GM18520 (cell line): ENCODE measurements around the gene AGPAT3.

Experiments
- ATAC-seq: cut with Tn5 transposase; IDR thresholded peaks from one replicate; pipeline ENCODE4 v1.9.1; 2021; ENCODE audit not compliant: unreplicated experiment

AGPAT3 gene

DNA sequence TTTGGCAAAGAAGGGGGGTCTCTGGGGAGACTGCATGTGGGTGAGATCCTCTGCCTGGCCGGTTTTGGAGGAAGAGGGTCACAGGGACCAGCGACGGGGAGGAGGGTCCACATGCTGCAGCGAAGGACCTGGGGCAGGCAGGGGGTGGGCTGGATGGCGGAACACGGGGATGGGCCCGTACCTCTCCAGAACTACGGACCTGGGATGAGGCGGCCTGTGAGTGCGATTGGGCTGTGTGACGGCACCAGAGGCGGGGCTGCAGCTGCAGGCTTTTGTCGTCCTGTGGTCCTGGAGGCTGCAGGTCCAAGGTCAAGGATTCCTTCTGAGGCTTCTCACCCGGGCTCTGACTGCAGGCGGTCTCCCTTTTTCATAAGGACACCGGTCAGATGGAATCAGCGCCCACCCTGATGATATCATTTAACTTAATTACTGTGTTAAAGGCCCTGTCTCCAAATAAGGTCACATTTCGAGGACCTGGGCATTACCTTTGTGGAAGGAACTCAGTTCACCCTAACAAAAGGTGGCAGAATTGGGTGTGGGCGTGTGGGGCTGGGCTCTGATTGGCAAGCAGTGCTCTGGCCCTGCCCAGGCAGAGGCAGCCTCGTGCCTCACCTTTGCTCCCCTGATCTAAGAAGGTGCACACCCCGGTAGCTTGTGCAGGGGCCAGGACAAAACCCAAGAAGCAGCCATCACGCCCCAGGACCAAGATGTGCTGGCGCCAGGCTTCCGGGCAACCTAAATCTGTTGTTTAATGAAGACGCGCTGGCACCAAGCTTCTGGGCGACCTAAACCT, 87.1 kb downstream of the AGPAT3 start:
- no peak for ATAC-seq

DNA sequence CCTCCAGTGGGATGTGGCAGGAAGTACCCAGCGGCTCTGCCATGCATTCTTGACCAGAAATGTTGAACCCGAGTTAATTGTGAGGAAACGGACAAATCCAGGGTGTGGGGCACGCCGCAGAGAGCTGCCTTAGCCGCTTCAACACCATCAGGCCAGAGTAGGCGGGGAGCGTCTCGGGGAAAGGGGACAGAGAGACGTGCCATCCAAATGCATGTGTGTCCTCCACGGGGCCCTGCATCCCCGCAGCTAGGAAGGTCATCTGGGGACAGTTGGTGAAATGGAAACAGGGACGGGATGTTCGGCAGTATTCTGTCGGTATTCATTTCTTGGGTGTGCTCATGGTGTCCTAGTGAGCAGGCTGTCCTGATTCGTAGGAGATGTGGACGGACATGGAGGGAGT, 88.0 kb downstream of the AGPAT3 start:
- ATAC-seq: no peak

DNA sequence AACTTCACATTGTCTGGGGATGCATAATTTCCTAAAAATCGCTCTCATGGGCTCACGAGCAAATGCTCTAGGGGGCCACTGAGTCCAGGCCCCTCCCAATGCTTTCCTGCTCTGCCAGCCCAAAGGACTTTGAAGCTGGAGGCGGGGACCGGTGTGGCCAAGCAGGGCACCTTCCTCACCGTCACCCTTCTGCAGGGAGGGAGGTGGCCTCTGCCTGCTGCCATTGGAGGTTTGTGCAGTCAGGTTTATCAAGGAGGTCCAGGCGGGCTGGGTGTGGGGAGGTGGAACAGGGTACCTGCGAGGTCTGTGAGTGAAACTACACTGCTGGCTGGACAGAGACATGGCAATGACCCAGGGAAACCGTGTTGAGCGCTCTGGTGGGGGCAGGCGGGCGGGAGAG, 89.0 kb downstream of the AGPAT3 start:
- ATAC-seq: no peak

DNA sequence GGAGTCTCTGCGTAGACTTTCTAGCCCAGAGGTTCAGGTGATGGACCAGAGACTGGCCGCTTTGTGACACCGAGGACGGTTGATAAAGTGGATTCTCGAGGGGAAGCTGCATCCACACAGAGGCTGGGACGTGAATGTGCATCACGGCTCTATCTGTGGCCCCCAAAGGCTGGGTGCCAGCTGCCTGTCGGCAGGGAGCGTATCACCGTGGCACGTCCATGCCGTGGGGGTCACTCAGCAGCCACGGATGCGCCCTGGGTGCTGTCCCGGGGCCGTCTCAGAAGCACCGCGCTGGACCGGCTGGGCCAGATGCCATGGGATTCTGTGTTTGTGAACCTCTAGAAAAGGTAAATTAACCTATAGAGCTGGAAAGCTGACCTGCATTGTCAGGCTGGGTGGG, 89.9 kb downstream of the AGPAT3 start:
- ATAC-seq: no peak

DNA sequence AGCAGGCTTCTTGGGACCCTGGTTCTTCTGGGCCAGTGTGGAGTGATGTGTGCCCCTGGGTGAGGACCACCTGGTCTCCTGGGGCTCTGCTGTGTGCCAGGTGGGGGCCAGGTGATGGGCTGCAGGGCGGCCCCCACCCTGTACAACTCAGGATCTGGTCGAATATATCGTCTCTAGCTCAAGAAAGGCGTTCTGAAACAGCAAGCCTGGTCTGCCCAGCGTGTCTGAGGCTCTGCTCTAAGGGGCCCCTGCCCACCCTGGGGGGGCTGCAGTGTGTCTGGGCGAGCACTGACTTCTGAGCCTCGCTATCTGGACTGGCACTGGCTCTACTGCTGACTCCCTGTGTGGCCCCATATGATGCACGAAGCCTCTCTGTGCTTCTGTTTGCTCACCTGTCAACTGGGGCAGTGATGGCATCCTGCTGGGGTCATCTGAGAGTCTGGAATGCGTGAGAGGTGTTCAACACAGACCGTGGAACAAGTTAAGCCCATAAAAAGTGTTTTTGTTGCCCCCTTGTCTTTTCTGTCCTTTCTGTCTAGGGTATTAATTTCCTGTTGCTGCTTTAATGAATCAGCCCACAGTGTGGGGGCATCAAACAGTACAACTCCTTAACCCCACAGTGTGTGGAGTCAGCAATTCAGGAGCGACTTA, 91.1 kb downstream of the AGPAT3 start:
- ATAC-seq: no peak

DNA sequence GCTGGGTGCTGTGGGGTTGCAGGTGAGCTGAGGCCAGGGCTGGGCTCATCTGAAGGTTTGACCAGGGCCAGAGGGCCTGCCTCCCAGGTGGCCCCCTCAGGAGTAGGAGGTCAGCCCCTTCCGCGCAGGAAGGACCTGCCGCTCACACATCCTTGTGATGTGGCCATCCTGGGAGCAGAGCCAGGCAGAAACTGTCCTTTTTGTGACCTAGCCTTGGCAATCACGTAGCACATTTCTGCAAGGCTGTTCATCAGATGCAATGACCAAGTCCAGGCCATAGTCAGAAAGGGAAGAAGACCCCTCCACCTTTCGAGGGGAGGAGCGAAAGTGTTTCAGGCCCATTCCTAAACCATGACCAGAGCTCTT, 91.6 kb downstream of the AGPAT3 start:
- no peak for ATAC-seq

DNA sequence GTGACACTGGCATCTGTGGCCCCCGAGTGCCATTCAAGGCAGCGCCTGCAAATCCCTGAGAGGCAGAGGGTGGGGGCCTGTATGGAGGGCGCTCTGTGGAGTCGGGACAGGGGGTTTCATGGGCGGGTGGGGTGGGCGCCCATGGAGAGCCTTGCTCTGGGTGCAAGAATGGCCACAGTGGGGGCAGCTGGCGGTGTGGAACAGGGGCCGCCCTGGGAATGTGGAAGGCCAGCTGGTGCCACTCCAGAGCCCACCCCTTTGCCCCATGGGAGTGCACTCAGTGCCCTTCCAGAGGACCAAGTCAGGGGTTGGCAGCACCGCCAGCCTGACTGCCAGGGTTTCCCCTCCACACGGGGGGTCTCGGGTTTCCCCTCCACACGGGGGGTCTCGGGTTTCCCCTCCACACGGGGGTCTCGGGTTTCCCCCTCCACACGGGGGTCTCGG, 92.1 kb downstream of the AGPAT3 start:
- ATAC-seq: no peak

DNA sequence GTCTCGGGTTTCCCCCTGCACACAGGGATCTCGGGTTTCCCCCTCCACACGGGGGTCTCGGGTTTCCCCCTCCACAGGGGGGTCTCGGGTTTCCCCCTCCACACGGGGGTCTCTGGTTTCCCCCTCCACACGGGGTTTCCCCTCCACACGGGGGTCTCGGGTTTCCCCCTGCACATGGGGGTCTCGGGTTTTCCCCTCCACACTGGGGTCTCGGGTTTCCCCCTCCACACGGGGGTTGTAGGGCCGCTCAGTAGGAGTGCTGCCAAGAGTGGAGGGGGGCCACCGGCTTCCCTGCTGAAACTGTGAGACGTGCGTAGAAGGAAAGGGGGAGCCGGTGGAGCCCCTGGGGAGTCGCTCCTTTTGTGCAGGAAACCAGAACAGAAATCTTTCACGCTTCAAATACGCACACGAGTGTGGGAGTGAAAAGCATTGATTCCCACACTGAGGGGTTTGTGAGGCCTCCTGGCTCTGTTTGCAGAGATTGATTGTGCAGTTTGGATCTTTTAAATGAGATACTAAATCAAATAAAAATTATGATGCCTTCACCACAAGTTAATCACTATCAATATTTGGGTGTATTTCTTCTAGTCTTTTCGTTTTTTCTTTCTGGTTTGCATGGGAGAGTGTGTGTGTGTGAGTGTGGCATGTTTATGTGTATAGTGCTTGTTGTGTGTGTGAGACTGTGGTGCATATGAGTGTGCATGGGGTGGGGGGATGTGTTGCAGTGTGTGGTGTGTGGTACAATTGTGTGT, 92.8 kb downstream of the AGPAT3 start:
- no peak for ATAC-seq

DNA sequence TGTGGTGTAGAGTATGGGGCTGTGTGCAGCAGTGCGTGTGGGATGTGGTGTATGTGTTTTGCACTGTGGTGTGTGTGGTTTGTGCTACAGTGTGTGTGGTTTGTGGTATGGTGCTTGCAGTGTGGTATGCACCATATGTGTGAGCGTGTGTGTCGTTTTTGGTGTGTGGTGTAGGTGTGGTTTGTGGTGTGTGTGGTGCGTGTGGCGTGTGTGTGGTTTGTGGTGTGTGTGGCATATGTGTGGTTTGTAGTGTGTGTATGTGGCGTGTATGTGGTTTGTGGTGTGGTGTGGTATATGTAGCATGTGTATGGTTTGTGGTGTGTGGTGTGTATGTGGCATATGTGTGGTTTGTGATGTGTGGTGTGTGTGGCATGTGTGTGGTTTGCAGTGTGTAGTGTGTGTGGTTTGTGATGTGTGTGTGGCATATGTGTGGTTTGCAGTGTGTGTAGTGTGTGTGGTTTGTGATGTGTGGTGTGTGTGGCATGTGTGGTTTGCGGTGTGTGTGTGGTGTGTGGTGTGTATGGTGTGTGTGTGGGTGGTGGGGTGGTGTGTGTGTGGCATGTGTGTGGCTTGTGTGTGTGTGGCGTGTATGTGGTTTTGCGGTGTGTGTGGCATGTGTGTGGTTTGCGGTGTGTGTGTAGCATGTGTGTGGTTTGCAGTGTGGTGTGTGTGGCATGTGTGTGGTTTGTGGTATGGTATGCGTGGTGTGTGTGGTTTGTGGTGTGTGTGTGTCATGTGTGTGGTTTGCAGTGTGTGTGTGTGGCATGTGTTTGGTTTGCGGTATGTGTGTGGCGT, 93.5 kb downstream of the AGPAT3 start:
- no peak for ATAC-seq

DNA sequence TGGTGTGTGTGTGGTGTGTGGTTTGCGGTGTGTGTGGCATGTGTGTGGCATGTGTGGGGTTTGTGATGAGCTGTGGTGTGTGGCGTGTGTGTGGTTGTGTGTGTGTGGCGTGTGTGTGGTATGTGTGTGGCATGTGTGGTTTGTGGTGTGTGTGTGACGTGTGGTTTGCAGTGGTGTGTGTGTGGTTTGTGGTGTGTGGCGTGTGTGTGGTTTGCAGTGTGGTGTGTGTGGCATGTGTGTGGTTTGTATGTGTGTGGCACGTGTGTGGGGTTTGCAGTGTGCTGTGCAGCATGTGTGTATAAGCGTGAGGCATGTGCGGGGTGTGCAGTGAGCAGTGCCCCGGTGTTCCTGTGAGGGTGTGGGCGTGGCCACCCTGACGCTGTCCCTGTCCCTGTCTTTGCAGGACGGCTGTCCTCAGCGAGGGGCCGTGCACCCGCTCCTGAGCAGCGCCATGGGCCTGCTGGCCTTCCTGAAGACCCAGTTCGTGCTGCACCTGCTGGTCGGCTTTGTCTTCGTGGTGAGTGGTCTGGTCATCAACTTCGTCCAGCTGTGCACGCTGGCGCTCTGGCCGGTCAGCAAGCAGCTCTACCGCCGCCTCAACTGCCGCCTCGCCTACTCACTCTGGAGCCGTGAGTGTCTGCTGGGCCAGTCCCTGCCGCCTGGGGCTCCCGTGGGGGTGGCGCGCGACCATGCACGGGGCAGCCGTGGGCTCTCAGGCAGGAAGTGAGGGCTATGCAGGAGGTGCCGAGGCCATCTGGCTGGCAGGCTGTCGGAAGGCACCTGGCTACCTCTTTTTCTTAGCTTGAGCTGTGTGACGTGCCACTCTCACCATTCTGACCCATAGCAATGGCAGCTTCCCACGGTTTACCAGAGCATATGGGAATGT, 94.5 kb downstream of the AGPAT3 start:
- ATAC-seq: no peak

DNA sequence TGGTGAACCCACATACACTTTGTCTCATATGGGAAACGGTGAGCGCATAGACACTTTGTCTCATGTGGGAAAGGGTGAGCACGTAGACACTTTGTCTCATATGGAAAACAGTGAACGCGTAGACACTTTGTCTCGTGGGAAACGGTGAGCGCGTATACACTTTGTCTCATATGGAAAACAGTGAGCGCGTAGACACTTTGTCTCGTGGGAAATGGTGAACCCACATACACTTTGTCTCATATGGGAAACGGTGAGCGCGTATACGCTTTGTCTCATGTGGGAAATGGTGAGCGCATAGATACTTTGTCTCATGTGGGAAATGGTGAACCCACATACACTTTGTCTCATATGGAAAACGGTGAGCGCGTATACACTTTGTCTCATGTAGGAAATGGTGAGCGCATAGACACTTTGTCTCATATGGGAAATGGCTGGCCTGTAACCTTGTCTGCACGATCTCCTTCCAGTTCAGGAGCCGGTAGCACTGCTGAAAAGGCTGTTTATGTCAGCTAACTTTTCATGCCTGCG, 96.4 kb downstream of the AGPAT3 start:
- no peak for ATAC-seq

DNA sequence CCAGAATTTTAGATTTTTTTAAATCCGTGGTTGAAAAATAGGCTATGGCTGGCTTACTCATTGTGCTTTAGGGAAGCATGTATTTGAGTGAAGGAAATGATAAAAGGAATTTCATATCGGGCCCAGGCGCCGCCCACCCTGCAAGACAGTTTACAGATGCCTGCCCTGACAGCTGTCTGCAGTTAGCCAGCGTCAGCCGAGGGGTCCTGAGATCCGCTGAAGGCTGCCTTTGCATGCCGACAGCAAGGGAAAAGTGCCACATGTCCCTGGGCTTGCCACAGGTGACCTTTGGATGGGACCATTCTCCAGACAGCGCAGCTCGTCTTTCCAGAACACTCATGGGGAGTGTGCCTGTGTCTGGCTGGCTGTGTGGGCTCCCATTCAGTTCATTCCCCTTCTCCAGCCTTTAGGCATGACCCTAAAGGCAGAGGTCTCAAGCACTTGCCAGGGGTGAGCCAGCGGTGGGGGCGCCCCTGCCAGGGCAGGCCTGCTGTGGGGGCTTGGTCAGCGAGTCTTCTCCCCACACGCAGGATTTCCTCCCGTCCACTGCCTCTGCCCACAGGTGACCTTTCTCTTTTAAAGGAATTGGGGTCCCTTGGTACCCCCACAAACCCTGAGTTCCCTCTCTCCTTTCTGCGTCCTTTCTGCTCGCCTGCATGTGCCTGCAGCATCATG, 101.0 kb downstream of the AGPAT3 start:
- ATAC-seq: no peak

DNA sequence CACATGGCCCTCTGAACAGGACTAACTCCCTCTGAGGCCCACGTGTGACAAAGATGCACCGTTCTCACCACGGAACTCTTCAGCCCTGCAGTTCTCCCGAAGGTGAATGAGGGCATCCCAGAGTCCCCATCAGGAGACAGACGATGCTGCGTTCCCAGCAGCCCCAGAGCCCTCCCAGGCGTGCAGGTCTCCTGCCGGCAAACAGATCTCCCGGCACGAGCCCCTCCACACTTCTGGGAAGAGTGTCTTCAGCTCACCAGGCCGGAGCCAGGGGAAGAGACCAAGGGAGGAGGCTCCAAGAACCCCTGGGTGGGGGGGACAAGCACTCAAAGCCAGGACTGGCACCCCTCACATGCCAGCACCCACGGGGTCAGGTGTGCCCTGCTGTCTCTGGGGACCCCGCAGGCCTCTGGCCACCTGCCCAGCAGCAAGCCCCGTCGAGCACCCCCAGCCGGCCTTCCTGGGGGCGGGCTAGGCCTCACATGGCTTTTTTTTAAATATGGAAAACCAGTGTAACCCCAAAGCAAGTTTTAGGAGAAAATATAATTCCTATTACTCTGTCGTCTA, 102.0 kb downstream of the AGPAT3 start:
- no peak for ATAC-seq

DNA sequence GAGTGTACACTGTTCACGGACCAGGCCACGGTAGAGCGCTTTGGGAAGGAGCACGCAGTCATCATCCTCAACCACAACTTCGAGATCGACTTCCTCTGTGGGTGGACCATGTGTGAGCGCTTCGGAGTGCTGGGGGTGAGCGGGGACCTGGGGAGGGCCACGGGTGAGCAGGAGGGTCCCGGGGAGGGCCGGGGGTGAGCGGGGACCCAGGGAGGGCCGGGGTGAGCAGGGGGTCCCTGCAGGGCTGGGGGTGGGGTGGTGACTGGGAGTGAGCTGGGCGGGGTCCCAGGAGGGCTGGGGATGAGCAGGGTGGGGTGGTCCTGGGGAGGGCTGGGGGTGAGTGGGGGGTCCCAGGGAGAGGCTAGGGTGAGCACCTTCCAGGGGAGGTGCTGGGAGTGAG, 103.0 kb downstream of the AGPAT3 start:
- ATAC-seq: no peak

DNA sequence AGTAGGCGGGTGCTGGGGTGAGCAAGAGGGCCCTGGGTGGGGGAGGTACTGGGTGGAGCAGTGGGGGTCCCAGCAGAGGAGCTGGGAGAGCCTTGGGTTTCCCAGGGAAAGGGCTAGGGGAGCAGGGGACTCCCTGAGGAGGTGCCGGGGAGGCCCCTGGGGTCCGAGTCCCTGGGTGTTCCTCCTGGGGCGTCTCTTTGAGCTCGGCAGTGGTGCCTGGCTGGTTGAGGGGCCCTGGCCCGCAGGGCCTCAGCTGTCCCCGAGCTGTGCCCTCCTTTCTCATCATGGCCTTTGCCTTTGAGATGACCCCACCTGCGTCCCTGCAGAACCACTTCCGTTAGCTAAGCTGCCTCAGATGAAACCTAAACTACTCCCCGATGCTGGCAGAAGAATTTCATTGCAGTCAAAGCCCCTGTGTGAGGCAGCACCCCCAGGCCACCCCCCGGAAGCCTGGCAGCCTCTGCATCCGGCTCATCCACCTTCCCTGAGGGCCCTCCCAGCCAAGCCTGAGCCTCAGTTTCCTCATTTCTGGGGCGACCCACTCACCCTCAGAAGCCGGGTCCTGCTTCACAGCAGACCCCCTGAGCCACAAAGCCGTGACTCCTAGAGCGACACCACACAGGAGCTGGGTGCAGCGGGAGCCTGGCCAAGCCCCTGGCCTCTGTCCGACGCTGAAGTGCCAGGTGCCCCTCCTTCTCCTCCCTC, 103.5 kb downstream of the AGPAT3 start:
- ATAC-seq: no peak

DNA sequence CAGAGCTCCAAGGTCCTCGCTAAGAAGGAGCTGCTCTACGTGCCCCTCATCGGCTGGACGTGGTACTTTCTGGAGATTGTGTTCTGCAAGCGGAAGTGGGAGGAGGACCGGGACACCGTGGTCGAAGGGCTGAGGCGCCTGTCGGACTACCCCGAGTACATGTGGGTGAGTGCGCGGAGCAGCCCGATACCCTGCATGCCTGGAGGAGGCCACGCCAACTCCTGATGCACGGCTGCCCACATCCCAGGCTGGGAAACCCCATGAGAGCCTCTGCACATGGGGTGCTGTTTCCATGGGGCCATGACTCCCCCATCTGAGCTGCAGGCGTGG, 104.1 kb downstream of the AGPAT3 start:
- no peak for ATAC-seq

DNA sequence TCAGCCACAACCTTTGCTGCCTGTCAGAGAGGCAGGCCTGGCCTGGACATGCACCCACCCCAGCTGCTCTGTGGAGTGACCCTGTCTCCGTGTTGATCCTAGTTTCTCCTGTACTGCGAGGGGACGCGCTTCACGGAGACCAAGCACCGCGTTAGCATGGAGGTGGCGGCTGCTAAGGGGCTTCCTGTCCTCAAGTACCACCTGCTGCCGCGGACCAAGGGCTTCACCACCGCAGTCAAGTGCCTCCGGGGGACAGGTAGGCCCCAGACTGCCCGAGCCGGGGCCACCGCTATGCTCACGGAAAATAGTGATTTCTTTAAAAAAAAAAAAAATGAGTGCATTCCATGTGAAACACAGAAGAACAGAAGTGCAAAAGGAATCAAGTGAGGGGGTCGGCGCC, 105.5 kb downstream of the AGPAT3 start:
- no peak for ATAC-seq

DNA sequence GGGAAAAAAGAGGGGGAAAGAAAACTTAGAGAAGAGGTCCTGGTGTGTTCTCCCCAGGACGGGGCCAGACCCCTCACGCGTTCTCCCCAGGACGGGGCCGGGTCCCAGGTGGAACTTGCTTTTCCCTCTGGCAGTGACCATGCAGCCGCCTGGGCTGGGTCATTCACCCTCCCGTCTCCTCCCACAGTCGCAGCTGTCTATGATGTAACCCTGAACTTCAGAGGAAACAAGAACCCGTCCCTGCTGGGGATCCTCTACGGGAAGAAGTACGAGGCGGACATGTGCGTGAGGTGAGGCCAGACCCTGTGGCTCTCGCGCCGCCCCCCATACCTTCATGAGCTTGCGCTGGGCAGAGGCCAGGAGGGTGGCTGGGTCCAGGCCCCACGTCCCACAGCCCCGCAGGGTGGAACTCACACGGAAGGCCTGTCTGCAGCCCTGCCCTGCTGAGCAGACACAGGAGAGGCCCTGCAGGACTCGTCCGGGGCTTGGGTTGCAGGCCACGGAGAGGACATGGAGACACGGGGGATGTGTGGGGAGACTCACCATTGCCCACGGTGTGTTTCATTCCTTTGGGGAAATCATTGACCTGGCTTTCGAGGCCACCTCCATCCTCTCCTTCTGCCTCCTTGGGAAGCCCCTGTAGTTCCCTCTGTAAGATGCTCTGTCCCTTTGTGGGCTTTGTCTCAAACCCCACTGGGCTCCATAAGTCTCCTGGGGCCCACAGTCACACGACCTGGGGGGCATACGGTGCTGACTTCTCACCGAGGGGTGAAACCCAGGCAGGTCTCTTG, 106.4 kb downstream of the AGPAT3 start:
- no peak for ATAC-seq
